Glomerular visceral epithelial cell (primary cell): ENCODE data around the gene ANKRD33B.
"Not testable (repeated sequence)": the region's sequence is repeated elsewhere in the genome, so short reads cannot be mapped to it uniquely, and the experiment has no call there.

Experiments
- DNase-seq: peaks from one replicate; pipeline ENCODE4 v3.0.0-alpha.2; 2016; ENCODE audit errors: extremely low spot score

Gene ANKRD33B

GRCh38 chr5:10635867-10636350 is 72.0 kb downstream of the ANKRD33B start:
- DNase-seq: no peak

- no peak for DNase-seq
Measured at GRCh38 chr5:10636363-10637142, 72.7 kb downstream of the ANKRD33B start.

GRCh38 chr5:10637944-10638343 is 74.1 kb downstream of the ANKRD33B start:
- DNase-seq: no peak

- not testable (repeated sequence) for DNase-seq
Measured at GRCh38 chr5:10638723-10639122, 74.9 kb downstream of the ANKRD33B start.

- DNase-seq: no peak
Measured at GRCh38 chr5:10639846-10640368, 76.0 kb downstream of the ANKRD33B start.

GRCh38 chr5:10642367-10642766 is 78.5 kb downstream of the ANKRD33B start:
- DNase-seq: no peak

- DNase-seq: no peak
Measured at GRCh38 chr5:10644192-10644591, 80.3 kb downstream of the ANKRD33B start.

- no peak for DNase-seq
Measured at GRCh38 chr5:10645146-10645545, 81.3 kb downstream of the ANKRD33B start.

GRCh38 chr5:10645671-10646070 is 81.8 kb downstream of the ANKRD33B start:
- DNase-seq: no peak

- no peak for DNase-seq
Measured at GRCh38 chr5:10647640-10648039, 83.8 kb downstream of the ANKRD33B start.

GRCh38 chr5:10648806-10649665 is 85.2 kb downstream of the ANKRD33B start:
- no peak for DNase-seq

- DNase-seq: no peak
Measured at GRCh38 chr5:10649666-10650380, 86.0 kb downstream of the ANKRD33B start.

- no peak for DNase-seq
Measured at GRCh38 chr5:10652151-10652550, 88.3 kb downstream of the ANKRD33B start.

- DNase-seq: no peak
Measured at GRCh38 chr5:10652606-10653005, 88.7 kb downstream of the ANKRD33B start.

- DNase-seq: no peak
Measured at GRCh38 chr5:10653043-10653442, 89.2 kb downstream of the ANKRD33B start.

GRCh38 chr5:10653751-10654400 is 90.0 kb downstream of the ANKRD33B start:
- no peak for DNase-seq

- DNase-seq: no peak
Measured at GRCh38 chr5:10654566-10654965, 90.7 kb downstream of the ANKRD33B start.

GRCh38 chr5:10655161-10655971 is 91.5 kb downstream of the ANKRD33B start:
- no peak for DNase-seq

- DNase-seq: no peak
Measured at GRCh38 chr5:10655972-10656830, 92.3 kb downstream of the ANKRD33B start.
